ACC112 (cell line): ENCODE data around the gene HES5.

ENCODE experiments used
- H2AFZ ChIP-seq: fragments of 200-600 bp; sonication (generic); one replicate; pipeline ENCODE4 v1.6.0; 2017; ENCODE audit warnings: antibody characterized with exemption, low read length; ENCODE audit not compliant: unreplicated experiment
- H3K27ac ChIP-seq: fragments of 200-600 bp; sonication (generic); 2 replicates; pipeline ENCODE4 v1.5.1; 2014; ENCODE audit warnings: low read depth, mild to moderate bottlenecking, antibody characterized with exemption, low read length, moderate library complexity
- H3K27me3 ChIP-seq: fragments of 200-600 bp; sonication (generic); 2 replicates; pipeline ENCODE4 v1.6.1; 2014; ENCODE audit warnings: mild to moderate bottlenecking, antibody characterized with exemption, low read length, moderate library complexity, mixed read lengths; ENCODE audit not compliant: insufficient read depth
- H3K36me3 ChIP-seq: fragments of 200-600 bp; sonication (generic); 2 replicates; pipeline ENCODE4 v1.6.1; 2016; ENCODE audit warnings: mild to moderate bottlenecking, antibody characterized with exemption, low read length, moderate library complexity, mixed read lengths; ENCODE audit not compliant: insufficient read depth
- H3K4me1 ChIP-seq: fragments of 200-600 bp; sonication (generic); one replicate; pipeline ENCODE4 v1.6.1; 2016; ENCODE audit warnings: low read length, mixed read lengths; ENCODE audit not compliant: insufficient read depth, unreplicated experiment, control insufficient read depth
- H3K4me3 ChIP-seq: fragments of 200-600 bp; sonication (generic); 2 replicates; pipeline ENCODE4 v1.5.1; 2014; ENCODE audit warnings: mild to moderate bottlenecking, low read depth, low read length
- H3K79me2 ChIP-seq: fragments of 200-600 bp; sonication (generic); one replicate; pipeline ENCODE4 v1.6.0; 2016; ENCODE audit warnings: low read length; ENCODE audit not compliant: control insufficient read depth, unreplicated experiment, insufficient read depth

HES5 gene

DNA sequence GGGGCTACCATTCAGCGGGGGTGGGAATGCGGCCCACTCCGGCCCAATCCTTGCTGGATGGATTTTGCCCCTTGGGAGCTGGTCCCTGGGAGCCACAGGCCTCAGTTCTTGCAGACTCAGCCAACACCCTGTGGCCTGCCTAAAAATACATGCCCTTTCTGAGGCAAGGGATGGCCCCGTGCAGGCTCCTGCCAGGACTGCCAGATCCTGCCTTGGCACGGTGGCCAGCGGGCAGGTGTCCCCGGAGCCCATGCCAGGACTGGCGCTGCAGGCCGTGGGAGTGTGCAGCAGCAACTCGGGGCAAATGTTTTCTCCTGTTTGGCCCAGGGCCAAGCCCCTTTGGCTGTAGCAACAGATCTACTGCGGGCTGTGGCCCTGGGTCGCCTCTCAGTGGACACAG, 2.0 kb downstream of the HES5 start:
- Histone ChIP-seq H2AFZ (no peak overlapping the region), H3K27me3 (peaks cover 24% of the 10 kb centered on the region), H3K4me3 (no peak overlapping the region), H3K36me3 (no peaks in the 10 kb centered on the region), H3K27ac (no peak overlapping the region), H3K4me1 (peaks cover 17% of the 10 kb centered on the region), H3K79me2 (peaks cover 29% of the 10 kb centered on the region)

DNA sequence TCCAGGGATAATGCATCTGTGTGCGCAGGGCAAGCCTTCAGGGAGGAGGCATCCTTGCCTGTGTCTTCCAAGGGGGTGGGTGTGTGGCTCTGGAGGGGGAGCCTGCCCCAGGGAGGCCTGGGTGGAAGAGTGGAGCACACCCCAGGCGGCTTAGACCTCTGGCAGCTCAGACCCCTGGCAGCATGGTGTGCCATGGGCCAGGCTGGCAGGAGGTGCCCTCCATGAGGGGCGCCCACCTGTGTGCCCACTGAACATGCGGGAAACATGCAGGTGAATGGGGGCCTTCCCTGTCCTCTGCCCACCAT, 2.6 kb downstream of the HES5 start:
- Histone ChIP-seq H3K79me2 (peaks cover 35% of the 10 kb centered on the region), H3K27me3 (peaks cover 24% of the 10 kb centered on the region), H3K36me3 (no peaks in the 10 kb centered on the region), H2AFZ (no peak overlapping the region), H3K27ac (no peak overlapping the region), H3K4me1 (peaks cover 15% of the 10 kb centered on the region), H3K4me3 (no peak overlapping the region)

DNA sequence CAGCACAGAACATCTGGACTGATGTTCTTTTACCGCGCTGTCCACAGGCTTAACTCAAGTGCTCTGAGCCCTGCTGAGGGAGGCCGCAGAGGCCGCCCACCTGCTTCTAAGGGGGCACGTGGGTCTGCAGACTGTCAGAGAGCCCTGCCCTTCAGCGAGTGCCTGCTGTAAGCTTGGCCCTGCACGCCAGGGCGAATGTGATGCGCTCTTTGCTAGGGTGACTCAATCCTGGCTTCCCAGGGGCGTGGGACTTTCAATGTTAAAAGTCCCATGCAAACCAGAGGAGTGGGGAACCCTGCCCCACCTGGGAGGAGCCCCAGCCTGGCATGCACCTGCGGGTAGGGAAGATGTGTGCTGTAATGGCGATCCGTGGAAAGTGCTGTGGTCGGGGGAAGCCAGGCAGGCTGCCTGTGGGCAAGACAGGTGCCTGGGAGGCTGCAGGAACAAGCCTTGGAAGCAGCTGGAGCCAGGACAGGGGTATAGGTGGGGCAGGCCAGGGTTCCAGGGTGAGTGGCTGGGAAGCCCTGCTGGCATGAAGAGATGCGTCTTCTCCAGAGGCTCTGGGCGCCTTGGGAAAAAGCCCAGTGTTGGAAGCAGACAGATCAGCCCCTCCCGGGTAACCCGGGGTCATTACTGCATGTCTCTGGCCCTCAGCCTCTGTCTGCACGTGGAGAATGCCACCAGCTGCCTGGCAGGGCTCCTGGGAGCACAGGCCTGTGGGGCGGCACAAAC, 3.1 kb downstream of the HES5 start:
- Histone ChIP-seq H3K27me3 (peaks cover 24% of the 10 kb centered on the region), H2AFZ (peak overlapping the region; percentile 22), H3K4me1 (peaks cover 15% of the 10 kb centered on the region), H3K36me3 (no peaks in the 10 kb centered on the region), H3K4me3 (peak overlapping the region; percentile 93), H3K79me2 (peaks cover 37% of the 10 kb centered on the region), H3K27ac (no peak overlapping the region)

DNA sequence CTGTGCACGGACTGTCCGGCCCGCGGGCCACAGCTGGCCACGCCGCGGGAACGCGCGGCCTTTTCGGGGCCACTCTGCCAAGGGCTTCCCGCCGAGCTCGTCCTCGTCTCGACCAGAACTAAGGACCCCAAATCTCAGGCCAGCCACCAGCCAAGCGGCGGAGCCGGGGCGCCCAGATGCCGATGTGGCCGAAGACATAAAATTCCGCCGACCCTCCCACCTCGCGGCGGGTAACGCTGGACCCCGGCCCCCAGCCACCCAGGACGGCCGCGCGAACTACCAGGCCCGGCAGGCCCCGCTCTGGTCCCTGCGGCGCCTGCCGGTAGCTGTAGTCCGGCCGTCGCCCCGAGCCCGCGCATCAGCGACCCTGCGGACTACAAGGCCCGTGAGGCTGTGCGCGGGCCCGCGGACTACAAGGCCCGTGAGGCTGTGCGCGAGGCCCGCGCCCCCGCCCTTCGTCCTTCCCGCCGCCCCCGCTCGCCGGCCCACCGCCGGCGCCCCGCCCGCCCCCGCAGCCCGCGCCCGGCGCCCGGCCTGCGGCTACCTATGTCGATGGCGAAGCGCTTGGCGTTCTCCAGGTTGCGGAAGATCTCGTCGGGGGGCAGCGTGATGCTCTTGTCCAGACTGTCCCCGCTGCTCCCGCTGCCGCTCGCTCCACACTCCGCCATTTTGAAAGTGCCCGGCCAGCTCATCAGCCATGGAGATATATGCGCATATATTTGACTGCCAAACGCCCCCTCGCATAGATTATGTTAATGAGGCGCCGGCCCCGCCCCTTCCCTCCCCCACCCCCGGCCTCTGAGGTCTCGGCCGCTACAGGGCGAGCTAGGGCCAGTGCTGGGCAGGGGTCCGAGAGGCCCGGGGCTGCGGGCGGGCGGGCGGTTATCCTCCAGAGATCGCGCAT, 3.9 kb downstream of the HES5 start, which contains the start of gene PANK4:
PANK4 (minus strand) TSS at position 677 of the 904 bp plus-strand sequence; CDS start at position 668, 9 bp downstream.
- H3K4me3 ChIP-seq: peak within 1 kb of the TSS; percentile 93
- peak within 1 kb of the TSS; percentile 22 for H2AFZ ChIP-seq
- peaks cover 22% of the 10 kb centered on the region for H3K27me3 ChIP-seq
- no peaks in the 10 kb centered on the region for H3K36me3 ChIP-seq
- H3K4me1 ChIP-seq: peaks cover 15% of the 10 kb centered on the region
- peak within 1 kb of the TSS; percentile 43; the same call in 1 of the 2 replicates for H3K27ac ChIP-seq
- peaks cover 45% of the 10 kb centered on the region for H3K79me2 ChIP-seq

DNA sequence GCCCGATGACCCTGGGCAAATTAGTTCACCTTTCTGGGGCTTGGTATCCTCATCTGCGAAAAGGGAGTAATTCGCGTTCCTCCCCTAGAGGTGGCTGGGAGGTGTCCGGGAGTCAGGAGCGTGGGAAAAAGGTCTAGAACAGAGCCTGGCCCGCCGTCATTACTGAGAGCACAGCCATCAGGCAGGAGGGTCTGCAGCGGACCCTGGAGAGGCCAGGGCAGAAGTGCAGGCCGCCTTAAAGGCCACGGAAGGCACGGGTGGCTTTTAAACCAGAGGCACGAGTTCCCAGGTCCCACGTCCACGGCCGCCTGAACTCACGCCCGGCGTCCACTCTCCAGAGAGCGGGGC, 4.5 kb downstream of the HES5 start:
- Histone ChIP-seq H3K27ac (peak overlapping the region; percentile 6; the same call in 1 of the 2 replicates), H3K79me2 (peaks cover 45% of the 10 kb centered on the region), H3K4me3 (peak overlapping the region; percentile 93), H3K4me1 (peaks cover 15% of the 10 kb centered on the region), H3K36me3 (no peaks in the 10 kb centered on the region), H2AFZ (peak overlapping the region; percentile 2), H3K27me3 (peaks cover 16% of the 10 kb centered on the region)

DNA sequence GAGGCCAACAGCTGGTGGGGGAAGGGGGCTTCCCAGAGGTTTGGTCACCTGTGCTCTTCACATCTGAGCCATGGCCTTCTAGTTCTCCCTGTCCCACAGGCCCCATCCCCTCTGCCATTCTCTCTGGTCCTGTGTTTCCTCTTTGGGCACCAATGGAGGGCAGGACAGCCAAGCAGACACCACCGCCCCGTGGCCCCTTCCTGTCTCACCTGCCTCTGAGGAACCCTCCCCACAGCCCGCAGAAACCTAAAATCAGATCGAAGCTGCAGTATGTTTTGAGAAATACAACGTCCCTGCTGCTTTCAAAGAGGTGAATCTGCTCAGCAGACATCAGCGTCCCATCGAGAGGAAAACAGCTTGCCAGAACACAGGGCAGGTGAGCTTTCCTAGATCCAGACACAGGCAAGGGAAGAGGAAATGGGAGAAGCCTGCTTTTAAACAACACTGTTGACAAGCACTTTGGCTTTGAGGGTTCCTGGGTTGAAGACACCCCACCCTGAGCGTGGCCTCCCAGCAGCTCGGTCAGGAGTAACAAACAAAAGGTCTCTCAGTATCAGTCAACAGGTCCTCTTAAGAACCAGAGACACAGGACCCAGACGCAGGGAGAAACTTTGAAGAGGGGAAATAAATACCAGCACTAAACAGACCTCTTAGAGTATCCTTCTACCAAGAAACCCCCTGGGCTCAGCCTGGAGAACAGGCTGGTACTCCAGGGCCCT, 6.0 kb downstream of the HES5 start:
- Histone ChIP-seq H3K27ac (no peak overlapping the region), H3K4me1 (peaks cover 15% of the 10 kb centered on the region), H3K36me3 (no peaks in the 10 kb centered on the region), H3K27me3 (peaks cover 6% of the 10 kb centered on the region; the same call in 1 of the 2 replicates), H2AFZ (no peak overlapping the region), H3K79me2 (peaks cover 45% of the 10 kb centered on the region), H3K4me3 (no peak overlapping the region; the same call in 1 of the 2 replicates)

DNA sequence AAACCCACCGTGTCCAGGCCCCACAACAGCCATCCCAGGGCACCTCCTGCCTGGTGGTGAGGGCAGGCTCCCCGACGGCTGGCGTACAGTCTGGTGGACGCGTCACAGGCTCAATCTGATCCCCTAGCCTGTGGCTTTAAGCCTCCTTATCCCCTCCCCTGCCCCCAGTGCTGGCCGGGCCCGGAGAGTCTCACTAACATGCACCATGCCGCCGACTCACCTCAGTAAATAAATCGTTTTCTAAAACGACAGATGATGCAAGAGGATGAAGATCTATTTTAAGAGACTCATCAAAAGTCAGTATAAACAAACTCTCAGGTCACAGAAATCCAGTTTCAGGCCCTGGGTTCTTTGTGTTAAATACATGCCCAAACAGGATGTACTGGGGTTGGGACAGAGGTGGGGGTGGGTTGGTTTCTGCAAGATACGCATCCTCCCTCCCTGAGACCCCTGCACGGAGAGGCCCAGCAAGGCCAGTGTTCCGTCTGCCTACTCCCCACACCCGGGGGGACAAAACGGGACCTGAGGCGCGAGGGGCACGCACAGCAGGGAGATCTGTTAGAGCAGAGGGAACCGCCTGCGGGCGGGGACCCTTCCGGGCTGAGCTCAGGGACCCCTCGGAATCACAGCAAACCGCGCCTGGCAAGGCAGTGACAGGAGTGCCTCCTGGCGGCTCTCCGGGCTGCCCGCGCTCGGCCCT, 6.7 kb downstream of the HES5 start:
- no peak overlapping the region for H3K4me3 ChIP-seq
- no peaks in the 10 kb centered on the region for H3K36me3 ChIP-seq
- H2AFZ ChIP-seq: no peak overlapping the region
- H3K27ac ChIP-seq: no peak overlapping the region
- no peaks in the 10 kb centered on the region for H3K27me3 ChIP-seq
- peaks cover 45% of the 10 kb centered on the region for H3K79me2 ChIP-seq
- H3K4me1 ChIP-seq: peaks cover 15% of the 10 kb centered on the region

DNA sequence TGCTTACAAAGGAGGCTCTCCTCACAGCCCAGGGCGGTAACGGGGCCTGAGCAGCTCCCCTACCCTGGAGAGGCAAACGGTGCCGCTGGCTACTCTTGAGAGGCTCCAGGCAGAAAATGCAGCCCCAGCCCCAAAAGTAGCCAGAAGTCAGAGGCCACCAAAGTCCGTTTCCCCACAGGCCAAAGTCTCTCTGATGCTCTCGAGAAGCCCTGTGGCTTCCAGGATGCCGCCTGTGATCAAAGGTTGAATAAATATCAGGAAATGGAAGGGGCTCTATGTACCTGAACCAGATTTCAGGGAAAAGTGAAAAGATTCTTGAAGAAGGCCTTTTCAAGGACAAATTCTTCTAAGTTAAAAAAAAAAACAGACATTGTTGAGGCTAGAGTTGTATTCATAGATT, 7.8 kb downstream of the HES5 start:
- Histone ChIP-seq H3K36me3 (peaks cover 3% of the 10 kb centered on the region; the same call in 1 of the 2 replicates), H3K27me3 (no peaks in the 10 kb centered on the region), H2AFZ (no peak overlapping the region), H3K27ac (no peak overlapping the region), H3K4me3 (no peak overlapping the region), H3K79me2 (peaks cover 45% of the 10 kb centered on the region), H3K4me1 (peaks cover 15% of the 10 kb centered on the region)

DNA sequence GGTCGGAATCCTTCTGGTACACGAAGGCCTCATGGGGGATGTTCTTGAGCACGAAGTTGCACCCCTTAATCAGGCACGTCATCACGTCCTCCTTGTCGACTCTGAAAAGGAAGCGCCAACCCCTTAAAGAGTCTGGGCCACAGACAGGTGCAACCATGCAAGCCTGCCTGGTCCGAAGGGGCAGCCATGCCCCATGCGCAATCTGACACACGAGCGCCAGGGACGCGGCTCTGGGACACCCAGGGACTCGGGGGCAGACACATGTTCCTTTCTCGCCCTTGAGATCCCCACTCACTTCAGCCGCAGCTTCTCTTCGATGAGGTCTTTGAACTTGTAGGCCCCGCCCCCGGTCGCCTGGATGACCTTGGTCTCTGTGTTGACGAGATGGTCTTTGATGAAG, 9.3 kb downstream of the HES5 start:
- no peak overlapping the region for H2AFZ ChIP-seq
- H3K27me3 ChIP-seq: no peaks in the 10 kb centered on the region
- H3K27ac ChIP-seq: no peak overlapping the region
- peaks cover 43% of the 10 kb centered on the region for H3K79me2 ChIP-seq
- H3K36me3 ChIP-seq: peaks cover 3% of the 10 kb centered on the region; the same call in 1 of the 2 replicates
- H3K4me3 ChIP-seq: no peak overlapping the region
- peaks cover 8% of the 10 kb centered on the region for H3K4me1 ChIP-seq

DNA sequence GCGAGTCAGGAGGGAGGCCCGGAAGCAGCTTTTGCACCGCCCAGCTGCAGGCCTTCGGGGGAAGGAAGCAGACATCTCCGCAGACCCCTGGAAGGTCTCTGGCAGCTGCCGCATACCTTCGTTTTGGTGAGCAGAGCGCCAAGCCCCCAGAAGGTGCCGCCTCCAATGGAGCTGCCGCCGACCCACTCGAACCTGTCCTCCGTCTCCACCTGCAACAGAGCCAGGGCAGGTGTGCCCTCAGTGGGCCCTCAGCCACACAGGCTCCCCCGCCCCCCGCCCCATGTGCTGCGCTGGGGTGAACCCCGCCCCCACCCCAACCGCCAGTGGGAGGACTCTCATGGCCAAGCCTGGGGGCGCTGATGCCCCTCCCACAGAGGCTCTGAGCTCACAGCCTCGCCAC, 9.9 kb downstream of the HES5 start:
- no peak overlapping the region for H2AFZ ChIP-seq
- H3K4me1 ChIP-seq: peaks cover 7% of the 10 kb centered on the region
- no peaks in the 10 kb centered on the region for H3K27me3 ChIP-seq
- peaks cover 37% of the 10 kb centered on the region for H3K79me2 ChIP-seq
- no peak overlapping the region for H3K27ac ChIP-seq
- peaks cover 3% of the 10 kb centered on the region; the same call in 1 of the 2 replicates for H3K36me3 ChIP-seq
- H3K4me3 ChIP-seq: no peak overlapping the region
